ENCODE measurements around the gene TMPRSS6.

TMPRSS6 gene
- long read RNA-seq, donor 1, result 0 reads
- long read RNA-seq, donor 2, result 0 reads
- long read RNA-seq, donor 3, result 0 reads
- long read RNA-seq, donor 4, result 0 reads
- long read RNA-seq, donor 5, result 0 reads
- long read RNA-seq, donor 6, result 0 reads
- long read RNA-seq, donor 7, result 0 reads
- long read RNA-seq, donor 8, result 0 reads

DNA sequence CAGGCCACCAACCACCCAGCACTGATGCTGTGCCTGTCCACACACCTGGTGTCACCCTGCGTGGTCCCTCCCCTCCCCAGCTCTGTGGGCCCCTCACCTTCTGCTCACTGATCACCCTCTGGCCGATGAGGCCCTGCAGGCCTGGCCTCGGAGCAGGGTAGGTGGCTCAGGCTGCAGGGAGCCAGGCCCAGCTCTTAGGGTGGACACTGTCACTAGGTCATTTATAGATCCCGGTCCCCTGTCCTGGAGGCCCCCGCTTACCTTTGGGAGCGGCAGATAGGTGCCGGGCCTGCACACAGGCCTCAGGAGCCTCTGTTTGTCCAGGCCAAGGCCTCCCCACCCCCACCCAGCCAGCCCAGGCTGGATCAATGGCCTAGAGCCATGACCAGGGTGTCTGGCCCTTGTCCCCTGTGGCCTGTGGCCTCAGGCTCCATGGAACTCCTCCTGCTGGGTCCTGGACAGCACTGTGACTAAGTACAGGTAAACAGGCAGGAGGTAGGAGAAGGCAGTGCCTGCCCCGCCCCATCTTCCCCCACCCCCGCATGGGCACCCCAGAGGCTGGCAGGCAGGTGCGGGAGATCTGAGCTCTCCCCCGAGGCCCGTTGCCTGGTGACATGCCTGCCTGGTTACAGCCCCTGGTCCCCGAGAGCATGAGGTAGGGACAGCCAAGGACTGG is at the start of gene TMPRSS6:
TSS of gene TMPRSS6 (minus strand) at position 472 of the 676 bp plus-strand sequence. CDS start 6,296 bp downstream, outside the sequence.
- no peak for DNase-seq

DNA sequence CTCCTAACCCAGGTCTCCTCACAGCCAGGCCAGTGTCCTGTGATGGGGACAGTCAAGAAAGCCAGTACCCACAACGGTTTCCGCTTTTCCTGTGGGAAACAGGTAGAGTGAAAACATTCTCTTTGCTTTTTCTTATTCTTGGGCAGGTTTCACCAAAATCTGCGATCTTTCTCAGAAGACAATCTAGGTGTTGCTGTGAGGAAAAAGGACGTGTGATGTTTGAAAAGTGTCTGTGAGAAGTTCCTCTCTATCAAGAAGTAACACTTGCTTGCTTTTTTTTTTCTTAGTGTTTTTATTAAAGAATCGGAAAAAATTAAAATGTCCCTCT is 49.4 kb upstream of the TMPRSS6 start:
- DNase-seq, result no peak

DNA sequence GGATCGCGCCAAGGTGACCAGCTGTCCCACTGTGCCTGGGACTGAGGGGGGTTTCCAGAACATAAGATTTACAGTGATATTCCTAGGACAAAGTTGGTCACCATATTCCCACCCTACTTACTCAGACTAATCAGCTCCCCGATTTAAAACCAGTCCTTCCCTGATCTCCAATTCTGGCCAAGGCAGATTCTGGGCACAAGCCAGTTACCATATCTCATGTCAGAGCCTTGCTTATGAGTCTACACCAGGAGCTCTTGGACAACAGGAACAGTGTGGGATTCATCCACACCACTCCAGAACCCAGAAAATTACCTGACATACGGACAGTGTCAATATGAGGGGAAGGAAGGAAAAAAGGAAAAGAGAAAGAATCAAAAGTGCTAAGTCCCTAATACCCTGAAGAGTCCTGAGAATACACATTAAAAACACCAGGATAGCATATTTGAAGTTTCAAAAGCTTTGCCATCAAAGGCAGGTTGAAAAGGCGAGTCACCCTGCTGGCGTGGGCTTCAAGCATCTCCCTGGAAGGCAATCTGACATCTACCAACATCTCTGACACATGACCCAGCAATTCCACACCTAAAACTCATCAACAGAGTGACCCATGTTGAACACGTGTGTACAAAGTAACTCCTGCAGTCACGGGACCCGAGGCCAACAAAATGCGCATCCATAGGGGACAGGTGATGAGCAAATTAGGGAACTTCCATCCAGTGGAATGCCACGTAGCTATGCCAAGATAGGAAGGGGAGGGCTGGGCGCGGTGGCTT is 48.2 kb upstream of the TMPRSS6 start:
- DNase-seq, result no peak

DNA sequence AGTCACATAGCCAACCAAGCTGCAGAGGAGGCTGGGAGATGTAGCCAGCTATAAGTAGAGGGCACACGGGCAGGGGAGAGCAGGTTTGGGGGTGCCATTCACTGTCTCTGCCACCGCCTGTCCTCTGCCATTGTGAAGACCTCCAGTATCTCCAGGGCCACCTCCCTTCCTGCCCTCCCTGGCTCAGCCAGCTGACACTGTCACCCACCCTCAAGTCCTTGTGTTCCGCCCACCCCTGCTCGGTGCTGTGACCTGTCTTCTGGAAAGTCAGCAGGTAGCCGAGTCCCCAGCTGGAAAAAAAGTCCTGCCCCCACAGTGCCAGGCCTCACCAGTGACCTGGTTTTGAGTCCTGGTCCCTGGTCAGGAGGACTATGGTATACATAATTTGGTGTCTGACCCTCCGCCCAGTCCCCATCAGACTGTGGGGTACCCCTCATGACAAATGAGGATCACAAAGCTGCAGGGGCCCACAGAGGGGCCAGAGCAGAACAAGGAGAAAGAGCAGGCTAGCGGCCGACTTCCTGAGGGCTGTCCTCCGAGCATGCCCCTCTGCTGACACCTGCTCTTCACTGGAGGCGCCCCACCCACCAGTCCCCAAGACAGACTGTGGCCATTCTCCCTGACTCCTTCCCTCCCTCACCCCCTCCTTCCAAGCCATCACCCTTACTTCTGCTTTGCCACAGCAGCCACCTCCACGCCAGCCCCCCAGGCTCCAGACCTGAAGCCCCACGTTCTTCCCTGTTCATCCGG is 47.3 kb upstream of the TMPRSS6 start:
- no peak for DNase-seq

DNA sequence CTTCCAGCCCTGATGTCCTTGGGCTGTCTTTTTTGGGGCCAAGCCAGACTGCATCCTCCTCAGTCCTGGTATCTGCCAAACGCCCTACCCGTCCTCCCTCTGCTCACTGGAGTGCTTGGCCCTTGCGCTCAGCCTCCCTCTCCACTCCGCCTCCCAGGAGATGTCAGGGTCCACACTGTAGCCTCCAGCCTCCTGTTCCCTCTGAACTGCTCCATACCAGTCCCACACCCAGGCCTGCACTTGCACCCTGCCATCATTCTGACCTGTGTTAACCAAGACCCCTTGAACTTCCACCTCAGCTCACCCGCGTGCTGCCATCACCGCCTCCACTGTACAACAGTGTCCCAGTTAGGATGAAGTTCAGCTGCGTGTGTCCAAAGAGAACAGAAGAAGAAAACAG is 46.5 kb upstream of the TMPRSS6 start:
- DNase-seq, result no peak

DNA sequence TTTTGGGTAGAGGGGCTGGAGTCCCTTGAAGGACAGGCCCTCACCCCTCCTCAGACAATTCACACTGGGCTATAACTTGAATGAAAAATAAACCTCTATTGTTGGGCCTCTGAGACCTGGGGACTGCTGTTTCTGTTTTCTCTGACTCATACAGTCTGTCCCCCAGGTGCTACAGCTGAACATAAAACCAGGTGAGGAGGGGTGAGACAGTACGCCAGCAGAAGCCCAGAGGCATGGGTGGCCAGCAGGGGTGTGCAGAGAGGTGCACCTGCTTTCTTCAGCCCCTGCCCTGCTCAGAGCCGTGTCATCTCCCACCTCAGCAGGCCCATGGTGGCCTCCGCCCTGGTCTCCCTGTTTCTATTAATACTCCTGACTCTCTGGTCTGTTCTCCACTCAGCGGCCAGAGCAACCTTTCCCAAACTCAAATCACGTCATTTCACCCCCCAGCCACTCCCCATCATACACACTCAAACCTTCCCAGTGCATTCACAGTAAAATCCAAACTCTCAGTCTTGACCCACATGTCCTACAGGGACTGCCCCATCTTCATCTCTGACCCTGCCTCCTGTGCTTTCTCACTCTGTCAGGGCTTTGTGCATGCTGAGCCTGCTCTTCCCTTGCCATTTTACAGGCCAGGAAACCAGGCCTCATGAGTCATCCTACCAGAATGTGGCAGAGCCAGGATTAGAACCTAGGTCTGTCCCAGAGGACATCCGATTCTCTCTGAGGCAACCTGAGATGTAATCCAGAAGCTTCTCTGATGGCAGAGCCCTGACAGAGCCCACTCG is 45.6 kb upstream of the TMPRSS6 start:
- no peak for DNase-seq

DNA sequence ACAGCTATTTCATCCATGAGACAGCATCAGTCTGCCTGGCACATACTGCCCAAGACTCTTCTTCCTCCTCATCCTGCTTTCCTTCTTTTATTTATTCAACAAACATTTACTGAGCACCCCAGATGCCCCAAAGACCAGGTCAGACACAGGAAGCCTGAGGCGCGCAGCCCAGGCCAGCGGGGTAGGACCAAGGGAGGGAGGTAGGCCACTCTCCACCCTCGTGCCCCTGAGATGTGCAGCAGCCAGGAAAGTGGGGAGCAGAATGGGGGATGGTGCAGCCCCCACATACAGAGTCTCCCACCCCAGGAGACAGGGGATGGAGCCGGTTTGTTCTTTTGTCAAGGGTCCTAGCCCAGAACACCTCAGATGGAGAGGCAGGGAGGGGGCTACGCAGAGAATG is 44.4 kb upstream of the TMPRSS6 start:
- no peak for DNase-seq

DNA sequence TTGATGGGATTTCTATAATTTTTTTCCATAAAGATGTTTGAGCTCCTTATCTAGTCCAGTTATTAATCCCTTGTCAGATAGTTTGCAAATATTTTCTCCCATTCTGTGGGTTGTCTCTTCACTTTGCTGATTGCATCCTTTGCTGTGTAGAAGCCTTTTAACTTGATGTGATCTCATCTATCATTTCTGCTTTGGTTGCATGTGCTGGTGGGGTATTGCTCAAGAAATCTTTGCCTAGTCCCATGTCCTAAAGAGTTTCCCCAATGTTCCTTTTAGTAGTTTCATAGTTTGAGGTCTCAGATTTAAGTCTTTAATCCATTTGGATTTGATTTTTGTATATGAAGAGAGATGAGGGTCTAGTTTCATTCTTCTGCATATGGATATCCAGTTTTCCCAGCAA is 41.9 kb upstream of the TMPRSS6 start:
- DNase-seq, result no peak

DNA sequence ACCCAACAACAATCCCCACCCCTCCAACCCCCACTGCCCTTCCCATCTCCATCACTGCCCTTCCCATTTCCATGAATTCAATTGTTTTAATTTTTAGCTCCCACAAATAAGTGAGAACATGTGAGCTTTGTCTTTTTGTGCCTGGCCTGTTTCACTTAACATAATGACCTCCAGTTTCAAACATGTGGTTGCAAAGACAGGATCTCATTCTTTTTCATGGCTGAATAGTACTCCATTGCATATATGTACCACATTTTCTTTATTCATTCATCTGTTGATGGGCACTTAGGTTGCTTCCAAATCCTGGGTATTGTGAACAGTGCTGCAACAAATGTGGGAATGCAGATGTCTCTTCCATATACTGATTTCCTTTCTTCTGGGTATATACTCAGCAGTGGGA is 41.2 kb upstream of the TMPRSS6 start:
- DNase-seq, result no peak

DNA sequence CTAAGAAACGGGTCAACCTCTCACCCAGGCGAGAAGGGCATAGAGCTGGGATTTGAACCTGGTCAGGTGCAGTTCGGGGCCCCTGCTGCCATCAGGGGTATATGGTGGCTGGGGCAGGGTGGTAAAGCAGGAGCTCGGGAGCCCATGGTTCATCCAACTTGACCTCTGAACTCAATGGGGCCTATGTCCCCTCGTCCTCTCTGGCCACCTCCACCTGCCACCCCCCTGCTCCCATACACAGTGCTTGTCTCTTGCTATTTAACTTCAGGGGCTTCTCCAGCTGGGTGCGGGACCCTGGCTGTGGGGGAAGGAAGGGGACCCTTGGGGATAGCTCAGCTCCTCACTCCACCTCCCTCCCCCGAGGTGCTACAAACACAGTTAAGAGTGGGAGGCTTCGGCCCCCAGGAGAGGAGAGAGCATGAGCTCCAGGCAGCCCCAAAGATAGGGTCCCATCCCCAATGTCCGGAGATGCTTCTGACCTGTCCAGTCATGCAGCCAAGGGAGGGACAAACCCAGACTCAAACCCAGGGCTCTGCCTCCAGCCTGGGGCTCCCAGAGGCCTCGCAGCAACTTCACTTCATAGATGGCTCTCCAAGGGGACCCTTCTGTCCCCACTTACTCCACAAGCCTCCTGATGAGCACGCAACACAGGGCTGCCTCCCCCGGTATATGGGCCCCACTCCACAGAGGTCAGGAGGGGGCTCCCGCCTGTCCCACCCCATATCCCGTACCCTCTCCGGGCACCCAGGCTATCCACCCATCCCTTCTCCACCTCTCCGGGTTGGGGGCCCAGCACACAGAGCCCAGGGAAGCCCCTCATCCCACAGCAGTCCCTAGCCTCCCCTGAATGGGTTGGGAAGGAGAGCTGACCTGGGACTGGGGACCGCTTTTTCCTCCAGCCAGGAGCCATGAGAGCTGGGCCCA is 39.5 kb upstream of the TMPRSS6 start:
- no peak for DNase-seq

DNA sequence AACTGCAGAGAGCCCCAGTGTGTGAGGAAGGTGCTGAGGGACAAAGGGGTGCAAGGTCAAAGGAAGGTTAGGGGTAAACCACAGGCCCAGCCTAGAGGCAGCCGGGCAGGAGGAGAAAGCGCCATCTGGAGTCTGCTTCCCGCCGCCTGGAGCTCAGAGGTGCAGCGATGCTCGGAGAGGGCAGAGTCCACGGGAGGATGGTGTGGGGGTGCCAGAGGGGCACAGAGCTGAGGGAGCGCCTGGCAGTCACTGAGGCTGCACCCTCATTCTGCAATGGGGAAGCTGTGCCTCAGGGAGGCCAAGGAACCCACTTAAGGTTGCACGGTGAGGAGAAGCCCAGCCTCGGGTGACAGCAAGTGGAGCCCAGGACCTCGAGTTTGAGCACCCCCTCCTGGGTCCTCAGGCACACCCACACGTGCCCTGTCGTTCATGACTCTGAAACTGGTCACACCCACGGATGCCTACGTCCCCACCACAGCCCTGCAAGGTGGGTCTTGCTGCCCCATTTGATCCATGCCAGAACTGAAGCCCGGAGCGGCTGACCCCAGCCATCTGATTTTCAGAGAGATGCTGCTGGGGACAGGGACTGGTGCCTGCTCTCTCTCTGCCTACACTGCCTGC is 38.6 kb upstream of the TMPRSS6 start:
- no peak for DNase-seq

DNA sequence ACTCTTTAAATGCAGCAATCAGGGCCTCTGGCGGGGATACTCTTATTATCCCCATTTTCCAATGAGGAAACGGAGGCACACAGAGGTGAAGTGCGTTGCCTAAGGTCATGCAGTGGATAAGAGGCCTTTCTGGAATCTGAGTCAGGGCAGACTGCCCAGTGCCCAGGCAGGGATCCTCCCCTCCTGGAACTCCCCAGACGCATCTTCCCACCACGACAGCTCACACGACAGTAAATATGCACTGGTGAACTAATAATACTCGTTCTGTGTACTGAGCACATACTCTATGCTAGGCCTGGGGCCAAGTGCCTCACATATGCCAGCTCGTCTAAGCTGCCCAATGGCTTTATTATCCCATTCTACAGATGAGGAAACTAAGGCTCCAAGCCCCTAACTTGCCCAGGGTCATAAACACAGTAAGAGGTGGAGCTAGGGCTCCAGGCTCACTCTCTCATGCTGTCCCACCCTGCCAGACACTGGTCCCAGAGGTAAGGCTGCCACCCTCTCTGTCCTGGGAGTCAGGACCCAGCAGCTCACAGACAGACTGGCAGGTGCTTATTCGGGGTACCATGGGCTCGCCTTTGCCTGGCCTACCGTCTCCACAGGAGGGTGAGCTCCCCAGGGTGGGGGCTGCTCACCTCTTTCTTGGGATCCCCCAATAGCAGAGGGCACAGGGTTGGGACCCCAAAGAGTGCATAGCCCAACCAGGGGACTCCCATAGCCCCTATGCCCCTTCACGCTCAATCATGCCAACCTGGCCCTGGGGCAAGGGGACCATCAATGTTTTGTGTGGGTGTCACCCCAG is 37.9 kb upstream of the TMPRSS6 start:
- DNase-seq, result no peak

DNA sequence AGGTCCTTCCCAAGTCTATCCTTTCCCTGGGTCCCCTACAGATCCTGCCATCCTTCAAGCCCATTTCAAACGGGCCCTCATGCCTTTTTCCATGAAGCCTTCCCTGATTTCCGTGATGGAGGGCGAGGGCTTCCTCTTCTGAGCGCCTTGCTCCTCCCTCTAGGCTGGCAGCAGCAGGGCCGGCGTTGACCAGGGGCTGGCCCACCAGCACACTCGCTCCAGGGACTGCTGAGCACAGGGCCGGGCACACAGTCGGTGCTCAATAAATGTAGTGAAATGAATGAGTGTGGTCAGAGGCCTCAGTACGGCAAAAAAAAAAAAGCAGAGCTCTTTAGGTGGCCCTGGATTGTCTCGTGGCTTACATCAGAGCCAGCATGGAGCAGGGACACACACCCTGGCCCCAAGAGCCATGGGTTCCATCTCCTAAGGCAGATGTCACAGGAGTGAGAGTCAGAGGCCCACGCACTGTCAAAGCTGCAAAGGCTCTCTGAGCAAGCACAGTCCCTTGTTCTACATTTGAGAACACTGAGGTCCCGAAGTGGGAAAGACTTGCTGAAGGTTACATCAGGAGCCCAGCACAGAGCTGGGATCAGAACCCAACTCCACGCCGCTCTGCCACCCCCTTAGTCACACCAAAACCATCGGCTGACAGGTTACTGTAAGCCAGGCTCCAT is 37.1 kb upstream of the TMPRSS6 start:
- DNase-seq, result no peak

DNA sequence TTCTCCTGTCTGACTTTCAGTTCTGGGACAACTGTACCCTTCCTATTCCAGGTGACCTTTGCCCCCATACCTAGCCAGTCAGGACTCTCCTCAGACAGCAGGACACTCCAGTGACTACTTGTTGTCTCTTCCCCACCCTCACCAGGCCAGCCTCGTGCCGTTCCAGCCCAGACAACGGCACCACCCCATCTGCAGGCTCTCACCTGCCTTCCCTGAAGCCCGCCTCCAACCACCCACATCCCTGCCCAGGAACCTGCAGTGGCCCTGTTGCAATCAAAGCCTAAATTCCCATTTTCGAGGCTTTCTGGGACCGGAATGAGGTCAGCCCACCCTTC is 36.5 kb upstream of the TMPRSS6 start:
- DNase-seq, result no peak

DNA sequence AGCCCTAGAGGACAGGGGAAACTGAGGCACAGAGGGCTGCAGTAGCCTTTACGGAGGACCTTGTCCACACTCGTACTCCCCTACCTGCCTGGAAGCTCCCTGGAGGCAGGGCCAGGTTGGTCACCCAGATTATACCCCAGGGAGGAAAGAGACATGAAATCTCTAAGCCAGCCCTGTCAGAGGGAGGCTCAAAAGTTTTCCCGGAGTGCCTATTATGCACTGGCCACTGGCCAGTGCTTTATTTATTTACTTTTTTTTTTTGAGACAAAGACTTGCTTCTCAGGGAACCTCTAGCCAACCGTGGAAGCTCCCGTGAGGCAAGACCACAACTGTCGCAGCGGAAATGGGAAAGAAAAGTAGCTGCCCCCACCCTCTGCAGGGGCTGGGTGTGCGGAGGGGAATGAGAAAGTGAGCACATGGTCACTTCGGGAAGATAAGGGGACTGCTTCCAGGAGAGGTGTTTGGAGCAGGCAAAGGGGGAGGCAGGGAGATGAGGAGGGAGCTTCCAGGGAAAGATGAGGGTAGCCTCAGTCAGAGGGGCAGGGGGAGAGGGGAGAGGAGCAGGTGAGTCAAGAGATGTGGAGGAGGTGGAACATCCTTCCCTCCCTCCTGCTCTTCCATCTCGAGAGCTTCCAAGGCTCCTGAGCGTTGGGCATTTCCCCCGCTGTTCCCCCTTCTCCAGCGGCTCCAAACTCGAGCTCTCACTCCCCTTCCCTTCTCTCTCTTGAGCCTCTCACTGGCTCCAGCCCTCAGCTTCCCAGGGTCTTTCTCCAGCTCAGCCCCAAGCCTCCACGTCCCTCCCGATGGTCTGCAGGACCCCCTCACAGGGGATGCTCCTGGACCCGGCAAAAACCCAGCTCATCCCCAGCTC is 35.9 kb upstream of the TMPRSS6 start:
- DNase-seq, result no peak

DNA sequence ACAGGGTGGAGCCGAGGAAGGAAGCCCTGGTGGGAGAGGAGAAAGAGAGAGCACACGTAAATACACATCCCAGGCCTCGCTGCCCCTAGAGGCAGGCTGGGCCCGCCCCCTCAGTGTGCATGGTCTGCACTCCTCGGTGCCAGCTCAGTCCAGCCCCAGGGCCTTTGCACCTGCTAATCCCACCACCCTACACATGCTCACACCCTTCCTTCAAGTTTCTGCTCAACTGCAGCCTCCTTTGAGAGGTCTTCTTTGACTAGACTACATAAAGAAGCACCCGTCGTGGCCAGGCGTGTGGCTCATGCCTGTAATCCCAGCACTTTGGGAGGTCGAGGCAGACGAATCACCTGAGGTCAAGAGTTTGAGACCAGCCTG is 34.7 kb upstream of the TMPRSS6 start:
- no peak for DNase-seq

DNA sequence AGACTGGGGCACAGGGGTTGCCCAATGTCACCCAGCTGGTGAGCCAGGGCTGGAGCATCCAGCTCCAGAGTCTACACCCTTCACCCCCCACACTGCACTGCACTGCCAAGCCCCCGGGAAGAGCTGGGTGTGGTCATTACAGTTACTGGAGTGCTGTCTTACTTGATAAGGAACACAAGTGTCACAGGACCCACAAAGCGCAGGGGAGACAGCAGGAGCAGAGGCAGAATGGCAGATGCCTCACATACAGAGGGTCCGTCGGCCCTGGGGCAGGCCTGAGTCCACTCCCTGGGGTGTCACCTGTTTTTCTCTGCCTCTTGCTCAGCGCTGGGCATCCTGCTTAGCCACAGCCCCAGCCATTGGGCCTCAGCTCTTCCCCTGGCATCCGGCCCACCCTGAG is 32.5 kb upstream of the TMPRSS6 start:
- no peak for DNase-seq

DNA sequence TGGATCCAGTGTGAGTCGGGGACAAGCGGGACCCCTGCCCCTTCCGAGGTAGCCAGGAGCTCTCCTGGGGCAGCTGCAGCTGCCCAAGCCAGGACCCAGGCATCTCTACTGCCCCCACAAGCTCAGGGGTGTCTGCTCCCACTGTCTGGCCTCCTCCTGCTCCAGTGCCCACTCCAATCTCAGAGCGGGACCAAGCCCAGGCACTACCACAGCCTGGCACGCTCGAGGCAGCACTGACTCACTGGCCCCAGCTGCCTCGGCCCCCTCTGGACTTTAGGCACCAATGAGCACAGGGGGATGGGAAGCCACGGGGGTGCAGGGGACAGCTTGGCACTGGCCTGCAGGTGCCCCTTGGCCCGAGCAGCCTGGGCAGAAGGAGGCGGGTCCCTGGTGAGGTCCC is 32.0 kb upstream of the TMPRSS6 start:
- no peak for DNase-seq
